OCI-LY7 (cell line): Measurements from ENCODE around the gene INPP5A.

Experiments used
- EZH2phosphoT487 ChIP-seq: fragments of 200-600 bp; sonication (generic); IDR thresholded peaks from 2 replicates; pipeline ENCODE4 v1.6.1; 2018; ENCODE audit warnings: low read depth, borderline replicate concordance, mild to moderate bottlenecking, mixed run types, antibody characterized with exemption, low read length, moderate library complexity, mixed read lengths
- TF ChIP-seq, protein P1 (sequence below): fragments of 200-600 bp; sonication (generic); conservative IDR thresholded peaks from 2 replicates; pipeline ENCODE4 v1.5.1; 2014; ENCODE audit warnings: mild to moderate bottlenecking, antibody characterized with exemption, low read length, moderate library complexity, mixed read lengths

DNA sequence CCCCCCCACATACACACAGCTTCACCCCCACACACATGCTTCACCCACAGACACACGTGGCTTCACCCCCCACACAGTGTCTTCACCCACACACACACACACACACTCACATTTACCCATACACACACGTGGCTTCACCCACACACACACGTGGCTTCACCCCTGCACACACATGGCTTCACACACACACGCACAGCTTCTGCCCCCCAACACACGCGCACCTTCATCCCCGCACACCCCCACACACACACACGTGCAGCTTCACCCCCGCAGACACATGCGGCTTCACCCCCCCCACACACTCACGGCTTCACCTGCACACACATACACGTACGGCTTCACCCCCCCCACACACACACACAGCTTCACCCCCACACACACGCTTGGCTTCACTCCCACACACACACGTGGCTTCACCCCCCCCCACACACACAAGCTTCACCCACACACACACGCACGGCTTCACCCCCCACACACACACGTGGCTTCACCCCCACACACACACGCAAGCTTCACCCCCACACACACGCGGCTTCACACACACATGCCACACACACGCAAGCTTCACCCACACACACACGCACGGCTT lies 165.9 kb downstream of the INPP5A start:
- TF ChIP-seq, protein P1, sequence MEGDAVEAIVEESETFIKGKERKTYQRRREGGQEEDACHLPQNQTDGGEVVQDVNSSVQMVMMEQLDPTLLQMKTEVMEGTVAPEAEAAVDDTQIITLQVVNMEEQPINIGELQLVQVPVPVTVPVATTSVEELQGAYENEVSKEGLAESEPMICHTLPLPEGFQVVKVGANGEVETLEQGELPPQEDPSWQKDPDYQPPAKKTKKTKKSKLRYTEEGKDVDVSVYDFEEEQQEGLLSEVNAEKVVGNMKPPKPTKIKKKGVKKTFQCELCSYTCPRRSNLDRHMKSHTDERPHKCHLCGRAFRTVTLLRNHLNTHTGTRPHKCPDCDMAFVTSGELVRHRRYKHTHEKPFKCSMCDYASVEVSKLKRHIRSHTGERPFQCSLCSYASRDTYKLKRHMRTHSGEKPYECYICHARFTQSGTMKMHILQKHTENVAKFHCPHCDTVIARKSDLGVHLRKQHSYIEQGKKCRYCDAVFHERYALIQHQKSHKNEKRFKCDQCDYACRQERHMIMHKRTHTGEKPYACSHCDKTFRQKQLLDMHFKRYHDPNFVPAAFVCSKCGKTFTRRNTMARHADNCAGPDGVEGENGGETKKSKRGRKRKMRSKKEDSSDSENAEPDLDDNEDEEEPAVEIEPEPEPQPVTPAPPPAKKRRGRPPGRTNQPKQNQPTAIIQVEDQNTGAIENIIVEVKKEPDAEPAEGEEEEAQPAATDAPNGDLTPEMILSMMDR: no peak
- TF ChIP-seq EZH2phosphoT487: no peak
